ENCODE data around the gene INPP4A. TPM values are rescaled to one million over a fixed set of nuclear protein-coding genes. Genes with fewer than 3 reads are reported as not detected.
"Not testable (repeated sequence)": the region's sequence is repeated elsewhere in the genome, so short reads cannot be mapped to it uniquely, and the experiment has no call there.

INPP4A gene
- total RNA-seq, 1 donor from 2014 or later, result 125 TPM

GRCh38 chr2:98588880-98589431 lies 144.3 kb downstream of the INPP4A start:
- no peak for DNase-seq

DNA sequence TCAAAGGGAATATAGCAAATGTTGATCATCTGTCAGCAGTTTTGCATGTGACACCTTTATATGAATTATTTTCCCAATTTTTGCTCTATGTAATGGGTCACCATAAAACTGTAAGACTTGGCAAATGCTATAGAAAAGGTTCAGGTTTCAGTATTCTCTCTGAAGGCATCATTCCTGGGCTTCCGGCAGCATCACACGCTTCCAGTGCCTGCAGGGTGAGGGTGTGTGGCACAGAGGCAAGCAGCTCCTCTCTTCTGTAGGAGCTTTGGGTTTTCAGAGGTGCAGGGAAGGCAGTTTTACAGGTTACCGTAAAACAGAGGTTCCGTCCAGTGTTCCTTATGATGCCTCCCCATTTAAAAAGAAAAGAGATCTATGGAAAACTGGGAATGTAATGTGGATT lies 144.8 kb downstream of the INPP4A start:
- no peak for DNase-seq

DNA sequence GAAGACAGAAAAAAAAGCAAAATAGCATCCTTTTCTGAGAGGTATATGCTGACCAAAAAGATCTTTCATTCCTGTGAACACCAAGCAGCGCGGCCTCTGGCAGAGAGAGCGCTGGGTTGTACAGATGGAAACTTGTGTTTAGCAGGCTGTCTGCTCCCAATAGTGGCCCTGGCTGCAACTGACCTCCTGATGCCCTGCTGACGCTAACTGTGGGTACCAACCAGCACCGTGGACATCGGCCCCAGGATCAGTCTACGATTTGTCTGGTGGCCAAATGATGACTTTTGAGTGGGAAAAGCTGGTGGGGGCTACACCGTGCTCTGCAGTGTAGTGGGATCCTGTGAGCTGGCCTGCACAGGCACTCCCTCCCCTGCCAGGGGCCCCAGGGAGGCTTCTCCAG lies 147.9 kb downstream of the INPP4A start:
- no peak for DNase-seq

- DNase-seq, result not testable (repeated sequence)
These were observed 150.0 kb downstream of the INPP4A start for GRCh38 chr2:98594665-98595064.

GRCh38 chr2:98598781-98599428 lies 154.2 kb downstream of the INPP4A start:
- no peak for DNase-seq

DNA sequence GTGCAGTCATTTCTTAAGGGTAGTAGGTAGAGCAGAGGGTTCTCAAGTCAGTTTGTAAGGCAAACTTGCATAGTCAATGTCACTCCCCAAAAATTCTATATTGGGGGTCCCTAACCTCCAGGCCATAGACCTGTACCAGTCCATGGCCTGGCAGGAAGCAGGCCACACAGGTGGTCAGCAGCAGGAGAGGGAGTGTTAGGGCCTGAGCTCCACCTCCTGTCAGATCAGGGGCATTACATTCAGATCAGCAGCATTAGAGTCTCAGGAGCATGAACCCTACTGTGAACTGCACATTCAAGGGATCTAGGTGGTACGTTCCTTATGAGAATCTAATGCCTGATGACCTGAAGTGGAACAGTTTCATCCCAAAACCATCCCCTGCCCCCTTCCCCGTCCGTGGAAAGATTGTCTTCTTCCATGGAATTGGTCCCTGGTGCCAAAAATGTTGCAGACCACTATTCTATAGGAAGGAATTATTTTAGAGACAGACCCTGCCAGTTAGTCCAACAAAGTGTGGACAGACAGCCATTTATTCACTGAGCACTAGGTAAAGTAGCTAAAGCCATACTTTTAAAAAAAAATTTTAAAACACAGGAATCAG lies 157.0 kb downstream of the INPP4A start:
- no peak for DNase-seq

GRCh38 chr2:98604547-98604946 lies 159.9 kb downstream of the INPP4A start:
- no peak for DNase-seq

DNA sequence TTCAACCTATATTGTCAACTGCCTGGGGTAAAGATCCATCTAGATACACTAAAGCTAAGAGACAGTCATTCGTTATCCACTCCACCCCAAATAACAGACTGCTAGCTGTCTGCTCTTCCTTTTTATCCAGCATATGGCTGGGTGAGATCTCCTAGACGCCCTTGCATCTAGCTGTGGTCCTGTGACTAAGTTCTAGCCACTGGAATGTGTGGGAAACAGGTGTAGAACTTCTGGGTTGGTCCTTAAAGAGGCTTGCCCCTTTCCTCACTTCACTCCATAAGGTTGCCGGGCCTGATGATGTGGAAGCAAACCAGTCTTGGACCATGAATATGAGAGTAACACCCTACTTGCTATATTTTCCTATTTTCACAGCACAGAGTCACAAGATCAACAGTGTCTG lies 160.4 kb downstream of the INPP4A start:
- DNase-seq, result no peak

- no peak for DNase-seq
These were observed 161.8 kb downstream of the INPP4A start for GRCh38 chr2:98606431-98606830.

GRCh38 chr2:98607104-98607503 lies 162.4 kb downstream of the INPP4A start:
- no peak for DNase-seq

GRCh38 chr2:98607741-98608115 lies 163.1 kb downstream of the INPP4A start:
- no peak for DNase-seq

DNA sequence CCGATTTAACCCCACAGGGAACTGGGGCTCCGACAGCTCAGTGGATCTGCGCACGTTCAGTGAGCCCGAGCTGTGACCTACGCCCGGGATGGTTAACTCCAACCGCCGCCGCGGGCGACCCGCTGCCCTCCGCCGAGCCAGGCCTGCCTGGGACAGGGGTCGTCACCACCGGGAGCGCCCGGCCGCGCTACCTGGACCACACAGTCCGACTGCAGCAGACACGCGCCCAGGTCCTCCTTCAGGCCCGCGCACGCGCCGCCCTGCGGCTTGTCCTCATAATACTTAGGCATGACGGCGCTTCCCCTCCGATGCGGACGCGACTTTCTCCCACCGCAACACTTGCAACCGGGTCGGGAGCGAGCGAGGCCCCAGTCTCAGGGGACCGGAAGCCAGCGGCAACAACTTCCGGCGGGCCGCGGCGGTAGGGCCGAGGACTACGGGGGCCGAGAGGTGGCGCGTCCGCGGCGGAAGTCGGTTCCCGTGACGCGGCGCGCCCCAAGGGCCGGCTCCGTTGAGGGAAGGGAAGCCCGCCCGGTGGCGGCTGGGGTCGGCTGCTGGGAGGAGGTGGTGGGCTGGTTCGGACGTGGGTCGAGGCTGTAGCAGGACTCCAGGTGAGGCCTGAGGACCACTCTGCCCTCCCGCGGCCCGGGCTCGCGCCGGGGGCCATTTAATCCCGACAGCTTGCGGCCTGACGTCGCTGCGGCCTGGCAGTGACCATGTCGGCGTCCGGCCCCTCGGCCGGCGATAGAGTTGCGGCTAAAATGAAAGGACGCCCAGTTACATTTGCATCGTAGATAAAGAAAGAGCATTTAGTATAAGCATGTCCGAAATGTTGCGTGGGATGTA lies 163.7 kb downstream of the INPP4A start, which contains the start of the genes COA5 and UNC50:
COA5 (minus strand) TSS at position 397 of the 846 bp plus-strand sequence; CDS start at position 290, 107 bp downstream.
UNC50 (plus strand) TSS at position 474 of the 846 bp plus-strand sequence. CDS start 1,171 bp downstream, outside the sequence.
- peak; percentile 79 for DNase-seq

DNA sequence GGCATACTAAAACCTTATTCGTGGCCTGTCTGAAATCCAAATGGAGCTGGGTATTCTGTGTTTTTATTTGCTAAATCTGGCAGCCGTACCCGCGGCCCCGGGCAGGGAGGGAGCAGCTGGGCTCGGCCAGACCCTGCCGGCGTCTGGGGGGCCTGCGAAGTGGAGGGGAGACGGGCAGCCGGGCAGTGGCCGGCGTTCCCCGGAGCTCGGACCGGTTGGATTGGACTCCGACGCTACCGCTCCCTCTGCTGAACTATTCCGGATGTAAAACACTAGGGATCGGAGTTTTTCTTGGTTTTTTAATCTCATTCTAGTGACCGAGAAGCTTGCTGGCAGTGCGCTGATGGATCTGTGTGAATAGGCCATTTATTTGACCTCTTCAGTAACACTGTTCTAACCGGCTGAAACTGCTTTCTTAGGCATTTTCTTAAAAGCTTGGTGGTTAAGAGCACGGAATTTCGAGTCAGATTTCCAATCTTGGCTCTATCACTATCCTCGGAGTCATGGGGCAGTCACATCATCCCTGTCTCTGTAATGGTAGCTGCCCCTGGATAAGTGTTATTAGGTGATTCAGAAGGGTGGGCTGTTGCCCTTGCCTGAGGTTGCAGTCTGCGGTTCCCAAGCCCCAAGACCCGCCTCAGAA lies 164.4 kb downstream of the INPP4A start:
- DNase-seq, result no peak

DNA sequence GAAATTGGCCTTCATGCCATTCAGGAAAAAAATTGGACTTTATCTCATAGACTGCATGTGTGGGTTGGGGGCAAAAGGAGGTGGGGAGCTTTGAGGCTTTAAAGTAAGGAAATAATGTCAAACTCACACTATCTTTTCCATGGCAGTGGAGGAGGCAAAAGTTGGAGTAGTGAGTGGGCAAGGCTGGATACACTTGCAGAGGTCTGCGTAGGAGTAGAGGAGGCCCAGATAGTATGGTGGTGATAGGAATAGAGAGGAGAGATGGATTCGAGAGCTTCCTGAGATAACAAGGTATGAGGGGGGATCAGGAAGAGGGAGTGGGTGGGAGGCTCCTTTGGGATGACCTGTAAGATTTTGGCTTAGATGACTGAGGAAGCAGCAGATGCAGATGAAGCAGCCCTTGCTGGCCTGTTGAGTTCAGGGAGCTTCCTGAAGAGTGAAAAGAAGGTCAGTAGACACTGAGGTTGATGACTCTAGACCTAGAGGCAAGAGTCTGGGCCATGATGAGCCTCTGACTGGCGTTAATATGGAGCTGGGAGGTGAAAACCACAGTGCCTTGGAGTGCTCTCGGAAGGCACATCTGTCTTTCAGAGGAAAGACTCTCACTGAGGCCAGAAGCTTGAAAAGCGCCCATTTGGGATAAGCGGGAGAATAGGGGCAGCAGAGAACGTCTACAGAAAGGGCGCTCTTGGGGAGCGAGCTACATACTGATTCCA lies 169.5 kb downstream of the INPP4A start:
- DNase-seq, result no peak

- DNase-seq, result no peak
These were observed 170.8 kb downstream of the INPP4A start for GRCh38 chr2:98615481-98615880.

GRCh38 chr2:98617149-98617548 lies 172.5 kb downstream of the INPP4A start:
- no peak for DNase-seq

DNA sequence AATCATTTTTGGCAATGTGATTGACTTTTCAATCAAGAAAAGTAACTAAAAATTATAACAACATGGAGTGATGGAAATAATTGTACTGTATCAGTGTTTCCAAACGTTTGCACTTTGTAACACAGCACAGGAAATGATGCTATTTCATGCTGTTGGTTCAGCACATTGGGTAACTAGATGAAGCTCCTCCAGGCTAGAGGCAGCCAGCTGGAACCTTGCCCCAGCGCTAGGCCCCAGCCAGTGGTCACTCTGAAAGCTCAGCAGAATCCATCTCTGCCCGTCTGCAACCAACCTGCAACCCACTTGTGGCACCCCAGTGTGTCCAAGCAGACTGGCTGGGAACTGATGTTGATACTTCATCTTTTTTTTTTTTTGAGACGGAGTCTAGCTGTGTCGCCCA lies 179.0 kb downstream of the INPP4A start:
- DNase-seq, result no peak

- DNase-seq, result no peak
These were observed 187.7 kb downstream of the INPP4A start for GRCh38 chr2:98632351-98632750.

GRCh38 chr2:98634406-98635092 lies 189.9 kb downstream of the INPP4A start:
- DNase-seq, result no peak

DNA sequence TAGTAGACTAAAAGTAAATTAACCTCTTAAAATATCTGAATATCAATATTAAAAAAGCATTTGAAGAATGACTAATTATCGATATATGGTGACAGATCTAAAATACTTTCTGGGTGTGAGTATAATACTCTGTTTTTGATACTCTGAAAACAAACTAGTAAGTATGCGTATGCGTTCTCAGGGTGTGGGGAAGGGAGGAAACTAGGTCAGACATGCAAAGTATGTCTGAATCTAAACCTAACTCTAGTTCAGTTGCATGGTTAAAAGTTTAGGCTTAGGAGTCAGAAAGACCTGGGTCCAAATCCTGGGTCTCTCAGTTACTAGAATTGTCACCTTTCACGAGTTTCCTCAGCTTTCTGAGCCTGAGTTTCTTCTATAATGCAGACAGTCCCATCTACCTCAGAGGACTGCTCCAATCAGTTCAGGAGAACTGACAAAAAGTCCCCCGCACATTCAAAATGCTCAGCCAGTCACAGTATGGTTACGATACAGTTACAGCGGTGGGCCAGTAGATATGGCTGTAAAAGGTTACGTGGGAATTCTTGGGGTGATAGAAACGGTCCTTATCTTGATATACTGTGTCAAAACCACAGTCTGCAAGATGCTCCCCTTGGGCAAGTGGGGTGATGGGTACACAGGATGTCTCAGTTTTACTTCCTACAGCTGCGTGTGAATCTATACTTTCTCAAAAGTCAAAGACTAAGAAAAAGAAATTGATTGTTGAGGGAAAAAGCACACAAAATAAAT lies 192.9 kb downstream of the INPP4A start:
- no peak for DNase-seq

All from occipital lobe (tissue), 2 donors.